Effector memory CD4-positive, alpha-beta T cell (primary cell): ENCODE data around the gene CDH4.
"Not testable (repeated sequence)": the region's sequence is repeated elsewhere in the genome, so short reads cannot be mapped to it uniquely, and the experiment has no call there.

ENCODE experiments used
- DNase-seq, 3 donors: peaks; one replicate each; pipeline ENCODE4 v3.0.0-alpha.2; 2020
- H3K27ac ChIP-seq: 2 replicates; pipeline ENCODE4 v1.7.0; 2013; ENCODE audit warnings: mild to moderate bottlenecking, low read length, moderate library complexity; ENCODE audit not compliant: insufficient read depth, poor library complexity, severe bottlenecking
- H3K27me3 ChIP-seq: replicated peaks from 2 replicates; pipeline ENCODE4 v1.7.0; 2013; ENCODE audit warnings: mild to moderate bottlenecking, low read length; ENCODE audit not compliant: insufficient read depth, control insufficient read depth, poor library complexity, severe bottlenecking
- H3K36me3 ChIP-seq: 2 replicates; pipeline ENCODE4 v1.7.0; 2013; ENCODE audit warnings: mild to moderate bottlenecking, low read length, moderate library complexity; ENCODE audit not compliant: control insufficient read depth, insufficient read depth
- H3K4me1 ChIP-seq: 2 replicates; pipeline ENCODE4 v1.7.0; 2013; ENCODE audit warnings: low read length, mild to moderate bottlenecking; ENCODE audit not compliant: control insufficient read depth, insufficient read depth, poor library complexity, severe bottlenecking
- H3K4me3 ChIP-seq: 2 replicates; pipeline ENCODE4 v1.7.0; 2013; ENCODE audit warnings: low read length, low read depth, mild to moderate bottlenecking; ENCODE audit not compliant: insufficient read depth, poor library complexity, severe bottlenecking
- H3K9me3 ChIP-seq: 2 replicates; pipeline ENCODE4 v1.7.0; 2013; ENCODE audit warnings: mild to moderate bottlenecking, low read length, moderate library complexity; ENCODE audit not compliant: control insufficient read depth

Gene CDH4

DNA sequence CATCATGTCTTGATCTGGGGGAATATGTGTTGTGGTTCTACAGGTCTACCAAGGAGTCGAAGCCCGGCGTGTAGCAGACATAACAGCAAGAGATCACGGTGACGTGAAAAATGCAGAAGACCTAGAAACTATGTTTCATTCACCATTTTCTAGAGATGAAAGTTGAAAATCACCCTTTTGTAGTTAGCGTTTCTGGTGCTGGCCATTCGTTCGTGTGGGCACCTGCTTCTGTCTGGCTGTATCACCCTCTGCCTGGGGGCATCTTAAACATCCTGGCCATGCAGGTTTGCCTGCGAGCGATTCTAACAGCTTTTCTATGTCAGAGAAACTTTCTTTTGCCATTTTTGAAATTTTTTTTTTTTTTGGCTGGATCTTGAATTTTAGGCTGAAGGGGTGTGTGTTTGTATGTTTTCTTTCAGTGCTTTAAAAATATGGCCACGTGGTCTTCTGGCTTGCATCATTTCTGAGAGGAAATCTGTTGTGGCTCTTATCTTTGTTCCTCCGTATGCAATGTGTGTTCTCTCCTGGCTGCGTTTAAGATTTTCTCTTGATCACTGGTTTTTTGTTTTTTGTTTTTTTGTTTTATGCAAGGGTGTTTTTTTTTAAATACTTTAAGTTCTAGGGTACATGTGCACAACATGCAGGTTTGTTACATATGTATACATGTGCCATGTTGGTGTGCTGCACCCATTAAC is 226.7 kb downstream of the CDH4 start:
- Histone ChIP-seq H3K4me1 (no peaks in the 10 kb centered on the region), H3K9me3 (no peaks in the 10 kb centered on the region), H3K36me3 (no peaks in the 10 kb centered on the region), H3K27ac (no peak overlapping the region), H3K4me3 (no peak overlapping the region), H3K27me3 (no peaks in the 10 kb centered on the region)
- no peak for DNase-seq

DNA sequence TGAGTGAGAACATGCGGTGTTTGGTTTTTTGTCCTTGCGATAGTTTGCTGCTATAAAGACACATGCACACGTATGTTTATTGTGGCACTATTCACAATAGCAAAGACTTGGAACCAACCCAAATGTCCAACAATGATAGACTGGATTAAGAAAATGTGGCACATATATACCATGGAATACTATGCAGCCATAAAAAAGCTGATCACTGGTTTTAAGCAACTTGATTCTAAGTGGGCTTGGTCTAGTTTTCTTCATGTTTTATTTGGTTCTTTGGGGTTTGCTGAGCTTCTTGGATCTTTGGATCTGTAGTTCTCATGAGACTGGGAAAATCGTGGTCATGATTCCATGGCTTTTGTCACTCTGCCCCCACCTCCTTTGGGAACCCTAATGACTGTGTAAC is 227.4 kb downstream of the CDH4 start:
- not testable (repeated sequence) for H3K4me1 ChIP-seq, H3K36me3 ChIP-seq, H3K4me3 ChIP-seq, DNase-seq, H3K27me3 ChIP-seq, H3K9me3 ChIP-seq, H3K27ac ChIP-seq

DNA sequence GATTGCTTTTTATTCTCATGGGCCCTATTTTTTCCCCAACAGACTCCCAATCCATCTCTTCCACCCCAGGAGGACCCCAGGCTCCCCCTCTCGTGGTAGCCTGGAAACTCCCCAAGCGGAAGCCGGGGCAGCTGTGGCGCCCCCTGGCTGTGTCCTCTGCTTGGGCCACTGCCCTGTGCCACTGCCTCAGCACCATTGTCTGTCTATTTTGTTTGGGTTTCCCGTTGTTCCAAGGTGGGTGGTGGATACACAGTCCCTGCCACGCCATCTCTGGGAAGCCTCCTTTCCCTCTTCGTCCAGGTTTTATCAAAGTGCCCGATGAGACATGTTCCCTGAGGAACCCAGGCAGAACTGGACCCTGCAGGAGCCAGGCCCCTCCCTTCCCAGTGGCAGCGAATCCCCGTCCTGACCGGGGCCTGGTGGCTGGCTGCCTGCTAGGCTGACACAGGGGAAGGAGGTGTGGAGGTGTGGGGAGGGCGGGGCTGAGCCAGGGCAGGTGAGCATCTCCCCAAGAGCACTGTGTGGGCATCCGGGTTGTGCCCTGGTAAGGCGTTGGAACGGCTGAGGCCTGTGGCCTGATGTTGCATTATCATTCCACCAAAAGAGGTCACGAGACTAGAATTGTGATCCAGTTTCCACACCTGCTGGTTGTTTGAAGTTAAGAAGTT is 228.2 kb downstream of the CDH4 start:
- H3K36me3 ChIP-seq: no peaks in the 10 kb centered on the region
- DNase-seq: no peak

DNA sequence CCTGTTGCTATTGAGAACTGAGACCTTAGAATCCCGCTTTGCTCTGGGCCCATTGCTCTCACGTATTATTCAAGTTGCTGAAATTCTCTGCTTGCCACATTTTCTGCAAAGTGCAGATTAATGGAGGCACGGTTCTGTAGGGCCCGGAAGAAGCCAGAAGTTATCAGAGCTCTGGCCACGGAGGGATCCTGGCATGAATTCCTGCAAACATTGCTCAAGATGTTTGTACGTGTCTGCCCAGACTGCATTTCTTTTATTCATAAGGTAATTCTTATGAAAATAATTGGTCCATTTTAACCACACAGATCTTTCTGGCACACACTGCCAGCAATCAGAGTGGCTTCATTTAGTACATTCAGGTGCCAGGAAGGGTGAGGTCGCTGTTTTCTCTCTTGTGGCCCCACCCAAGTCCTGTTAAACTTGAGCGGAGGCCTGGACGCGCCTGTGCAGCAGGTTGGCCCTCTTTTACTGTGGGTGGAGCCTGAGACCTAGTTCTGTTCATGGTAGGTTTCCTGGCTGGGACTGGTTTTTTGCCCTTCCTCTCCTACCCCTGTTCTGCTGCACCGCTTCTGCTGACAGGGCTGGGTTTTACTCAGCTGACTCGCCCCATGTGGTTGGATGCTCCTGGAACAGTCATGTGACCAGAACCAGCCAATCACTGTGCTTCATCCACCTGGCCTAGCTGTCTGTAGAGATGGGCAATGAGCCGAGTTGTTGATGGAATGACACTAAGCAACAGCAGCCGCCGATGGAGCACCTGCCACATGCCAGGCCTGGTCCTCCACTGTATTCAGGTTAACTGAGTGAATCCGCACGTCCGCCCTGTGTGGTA is 230.2 kb downstream of the CDH4 start:
- H3K4me1 ChIP-seq: no peaks in the 10 kb centered on the region
- no peaks in the 10 kb centered on the region for H3K36me3 ChIP-seq
- H3K4me3 ChIP-seq: no peak overlapping the region
- no peaks in the 10 kb centered on the region for H3K9me3 ChIP-seq
- DNase-seq: no peak
- H3K27me3 ChIP-seq: no peaks in the 10 kb centered on the region
- H3K27ac ChIP-seq: no peak overlapping the region

More for the DNA sequence above, 228.2 kb downstream of the CDH4 start:
- H3K27ac ChIP-seq: no peak overlapping the region
- no peaks in the 10 kb centered on the region for H3K27me3 ChIP-seq
- no peak overlapping the region for H3K4me3 ChIP-seq
- H3K9me3 ChIP-seq: no peaks in the 10 kb centered on the region
- no peaks in the 10 kb centered on the region for H3K4me1 ChIP-seq

DNA sequence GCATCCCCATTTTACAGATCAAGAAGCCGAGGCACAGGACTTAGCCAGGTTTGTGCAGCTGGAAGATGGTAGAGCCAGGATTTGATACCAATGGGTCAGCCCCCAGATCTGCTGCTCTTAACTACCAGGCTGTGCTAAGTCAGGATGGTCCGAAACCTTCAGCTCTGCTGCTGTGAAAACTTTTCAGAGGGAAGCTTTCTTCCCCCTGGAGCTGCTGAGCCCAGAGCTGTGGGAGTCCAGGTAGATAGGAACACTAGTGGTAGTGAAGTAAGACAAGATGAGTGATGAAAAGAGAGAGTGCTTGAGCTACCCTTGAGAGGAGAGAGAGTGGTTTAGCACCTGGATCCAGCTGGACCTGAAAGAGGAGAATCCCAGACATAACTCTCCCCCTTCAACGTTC is 230.8 kb downstream of the CDH4 start:
- no peak for DNase-seq
- Histone ChIP-seq H3K4me3 (no peak overlapping the region), H3K4me1 (no peaks in the 10 kb centered on the region), H3K27me3 (no peaks in the 10 kb centered on the region), H3K36me3 (no peaks in the 10 kb centered on the region), H3K9me3 (no peaks in the 10 kb centered on the region), H3K27ac (no peak overlapping the region)

DNA sequence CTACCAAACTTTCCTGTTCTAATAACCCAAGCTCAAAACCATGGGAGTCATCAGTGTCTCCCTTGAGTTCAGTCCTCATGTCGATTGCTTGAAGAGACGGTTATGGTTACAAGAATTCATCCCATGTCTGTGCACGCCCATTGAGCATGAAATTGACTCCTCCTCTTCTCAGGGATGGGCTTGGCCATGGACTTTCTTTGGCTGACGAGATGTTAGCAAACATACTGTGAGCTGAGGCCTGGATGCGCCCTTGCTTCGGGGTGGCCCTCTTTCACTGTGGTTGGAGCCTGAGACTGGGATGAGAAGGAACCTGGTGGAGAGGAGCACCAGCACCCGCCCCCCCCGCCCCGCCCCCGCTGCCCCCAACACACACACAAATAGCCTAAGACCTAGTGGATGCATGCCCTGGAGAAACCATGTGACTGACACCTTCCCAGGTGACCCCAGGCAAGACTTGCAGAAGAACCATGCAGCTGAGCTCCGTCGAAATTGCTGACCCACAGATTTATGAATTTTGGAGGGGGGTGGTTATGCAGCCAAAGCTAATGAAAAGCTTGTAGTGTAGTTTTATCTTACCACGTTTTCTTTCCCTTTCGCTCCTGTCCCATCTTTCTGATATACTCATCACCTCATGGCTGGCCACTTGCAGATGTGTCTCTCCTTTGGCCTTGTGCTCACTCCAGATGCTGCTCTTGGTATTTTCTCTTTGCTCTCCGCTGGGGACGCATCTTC is 231.4 kb downstream of the CDH4 start:
- no peak for DNase-seq
- Histone ChIP-seq H3K27me3 (no peaks in the 10 kb centered on the region), H3K27ac (no peak overlapping the region), H3K4me3 (no peak overlapping the region), H3K36me3 (no peaks in the 10 kb centered on the region), H3K4me1 (no peaks in the 10 kb centered on the region), H3K9me3 (no peaks in the 10 kb centered on the region)

DNA sequence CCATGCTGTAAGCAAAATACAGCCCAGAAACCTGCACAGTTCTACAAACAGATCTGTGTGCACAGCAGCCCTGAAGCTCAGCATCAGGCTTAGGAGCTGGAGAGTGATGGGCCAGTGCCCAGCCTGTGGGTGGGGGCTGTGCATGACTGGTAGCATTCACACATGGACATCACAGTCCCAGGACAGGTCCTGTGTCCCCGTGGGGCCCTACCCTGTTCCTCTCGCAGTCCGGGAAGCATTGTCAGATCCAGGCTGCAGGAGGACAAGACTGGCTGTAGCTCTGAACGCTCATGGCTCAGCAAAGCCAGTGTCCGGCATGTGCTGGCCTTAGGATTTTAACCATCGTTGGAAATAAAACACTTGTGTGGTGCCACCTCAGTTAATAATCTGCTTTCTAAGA is 234.1 kb downstream of the CDH4 start:
- no peaks in the 10 kb centered on the region for H3K4me1 ChIP-seq
- H3K9me3 ChIP-seq: no peaks in the 10 kb centered on the region
- DNase-seq: no peak
- no peaks in the 10 kb centered on the region for H3K27me3 ChIP-seq
- H3K36me3 ChIP-seq: no peaks in the 10 kb centered on the region
- H3K4me3 ChIP-seq: no peak overlapping the region
- no peak overlapping the region for H3K27ac ChIP-seq

DNA sequence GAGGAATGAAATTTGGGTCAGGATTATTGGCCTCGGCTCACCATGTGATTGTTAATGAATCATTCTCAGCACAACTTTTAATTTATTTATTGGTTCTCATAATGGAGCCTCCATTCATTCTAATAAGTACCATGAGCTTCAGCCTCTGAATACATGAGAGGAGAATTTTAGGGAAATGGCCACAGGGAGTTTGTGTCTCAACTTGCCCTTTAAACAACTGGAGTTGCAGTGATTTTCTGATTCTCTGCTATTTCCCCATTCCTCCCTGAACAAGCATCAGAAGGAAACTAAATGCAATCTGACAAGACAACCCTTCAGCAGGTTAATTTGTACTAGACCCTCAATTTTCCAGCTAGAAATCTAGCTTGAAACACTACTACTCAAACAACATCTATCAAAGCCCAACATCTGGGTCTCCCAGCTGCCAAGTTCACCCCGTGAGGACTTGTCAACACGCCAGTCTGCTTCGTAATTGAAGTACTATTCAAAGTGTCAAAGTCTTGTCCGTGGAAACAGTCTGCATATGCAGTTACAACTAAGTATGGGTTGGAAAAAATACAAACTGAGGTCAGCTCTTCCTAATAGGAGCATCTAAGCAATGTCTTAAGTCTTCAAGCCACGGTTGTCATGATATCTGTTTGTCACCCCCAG is 235.4 kb downstream of the CDH4 start:
- H3K9me3 ChIP-seq: no peaks in the 10 kb centered on the region
- no peaks in the 10 kb centered on the region for H3K36me3 ChIP-seq
- DNase-seq: no peak
- H3K4me1 ChIP-seq: no peaks in the 10 kb centered on the region
- no peak overlapping the region for H3K27ac ChIP-seq
- no peaks in the 10 kb centered on the region for H3K27me3 ChIP-seq
- H3K4me3 ChIP-seq: no peak overlapping the region

DNA sequence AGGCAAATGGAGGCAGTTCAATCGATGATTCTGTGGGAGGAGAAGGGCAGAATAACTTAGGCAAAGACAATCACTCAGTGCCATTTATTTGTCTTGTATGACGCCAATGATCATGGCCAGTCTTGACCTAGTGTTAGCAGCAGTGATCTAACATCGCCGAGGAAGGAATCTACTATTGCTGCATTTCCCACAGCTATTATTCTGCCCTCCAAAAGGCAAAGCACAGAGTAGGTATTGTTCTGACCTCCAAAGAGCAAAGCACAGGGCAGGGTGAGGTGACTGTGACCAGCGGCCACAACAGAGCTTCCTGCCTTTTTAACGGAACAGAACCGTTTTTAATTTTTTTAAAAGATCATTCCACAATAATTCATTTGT is 235.9 kb downstream of the CDH4 start:
- Histone ChIP-seq H3K36me3 (no peaks in the 10 kb centered on the region), H3K9me3 (no peaks in the 10 kb centered on the region), H3K4me3 (no peak overlapping the region), H3K27me3 (no peaks in the 10 kb centered on the region), H3K27ac (no peak overlapping the region), H3K4me1 (no peaks in the 10 kb centered on the region)
- no peak for DNase-seq
